ENCODE data around the gene L3MBTL4. TPM values are rescaled to one million over a fixed set of nuclear protein-coding genes. Genes with fewer than 3 reads are reported as not detected.
A peak's percentile ranks its signal among the peaks of the same experiment; 100 is the strongest.

L3MBTL4 gene
- total and polyA plus RNA-seq, 8 donors = 5.7 to 13.9 (median 6.9) TPM

DNA sequence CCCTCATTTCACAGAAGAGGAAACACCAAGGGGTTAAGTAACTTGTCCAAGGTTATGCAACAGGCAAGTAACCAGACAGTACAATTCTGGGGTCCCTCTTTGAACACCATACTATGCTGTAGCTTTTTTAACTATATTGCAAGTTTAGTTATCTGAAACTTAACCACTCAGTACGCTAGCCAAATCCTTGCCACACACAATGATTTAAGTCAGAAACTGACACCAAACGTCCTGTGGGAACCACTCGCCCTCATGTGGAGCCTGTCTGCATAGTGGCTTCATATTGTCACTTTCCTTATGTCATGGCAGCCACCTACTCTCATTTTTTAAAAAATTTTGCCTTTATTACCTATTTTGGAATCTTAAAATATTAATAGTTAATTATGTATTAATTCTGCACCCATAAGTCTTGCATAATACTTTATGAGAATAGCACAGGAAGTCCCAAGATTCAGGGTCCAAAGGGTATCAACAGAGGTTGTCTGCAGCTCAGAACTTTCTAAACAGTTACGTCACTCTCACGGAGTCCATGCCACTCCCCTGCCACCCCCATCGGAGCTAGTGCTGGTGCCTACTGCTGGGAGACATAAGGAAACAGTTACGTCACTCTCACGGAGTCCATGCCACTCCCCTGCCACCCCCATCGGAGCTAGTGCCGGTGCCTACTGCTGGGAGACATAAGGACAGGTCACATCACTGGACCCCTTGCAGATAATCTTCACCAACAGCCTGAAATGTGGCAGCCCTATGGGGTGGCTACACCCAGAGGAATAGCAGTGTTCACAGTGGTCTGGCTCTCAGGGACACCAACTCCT lies 99.0 kb downstream of the L3MBTL4 start:
- TF ChIP-seq, protein P1, sequence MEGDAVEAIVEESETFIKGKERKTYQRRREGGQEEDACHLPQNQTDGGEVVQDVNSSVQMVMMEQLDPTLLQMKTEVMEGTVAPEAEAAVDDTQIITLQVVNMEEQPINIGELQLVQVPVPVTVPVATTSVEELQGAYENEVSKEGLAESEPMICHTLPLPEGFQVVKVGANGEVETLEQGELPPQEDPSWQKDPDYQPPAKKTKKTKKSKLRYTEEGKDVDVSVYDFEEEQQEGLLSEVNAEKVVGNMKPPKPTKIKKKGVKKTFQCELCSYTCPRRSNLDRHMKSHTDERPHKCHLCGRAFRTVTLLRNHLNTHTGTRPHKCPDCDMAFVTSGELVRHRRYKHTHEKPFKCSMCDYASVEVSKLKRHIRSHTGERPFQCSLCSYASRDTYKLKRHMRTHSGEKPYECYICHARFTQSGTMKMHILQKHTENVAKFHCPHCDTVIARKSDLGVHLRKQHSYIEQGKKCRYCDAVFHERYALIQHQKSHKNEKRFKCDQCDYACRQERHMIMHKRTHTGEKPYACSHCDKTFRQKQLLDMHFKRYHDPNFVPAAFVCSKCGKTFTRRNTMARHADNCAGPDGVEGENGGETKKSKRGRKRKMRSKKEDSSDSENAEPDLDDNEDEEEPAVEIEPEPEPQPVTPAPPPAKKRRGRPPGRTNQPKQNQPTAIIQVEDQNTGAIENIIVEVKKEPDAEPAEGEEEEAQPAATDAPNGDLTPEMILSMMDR (IDR thresholded peaks at IDR 0.05) = no peak
- H3K27ac ChIP-seq = no peak overlapping the region
- peaks cover 0 to 17% of the 10 kb centered on the region in 2 donors for H3K9me3 ChIP-seq
- peaks cover 0 to 12% of the 10 kb centered on the region in 2 donors for H3K4me1 ChIP-seq
- intact Hi-C loops (cut with DNase I) = no loop called here
- ATAC-seq = no peak
- no peak for DNase-seq
- no peaks in the 10 kb centered on the region for H3K27me3 ChIP-seq
- H3K4me3 ChIP-seq = no peak overlapping the region
- H3K36me3 ChIP-seq = no peaks in the 10 kb centered on the region

DNA sequence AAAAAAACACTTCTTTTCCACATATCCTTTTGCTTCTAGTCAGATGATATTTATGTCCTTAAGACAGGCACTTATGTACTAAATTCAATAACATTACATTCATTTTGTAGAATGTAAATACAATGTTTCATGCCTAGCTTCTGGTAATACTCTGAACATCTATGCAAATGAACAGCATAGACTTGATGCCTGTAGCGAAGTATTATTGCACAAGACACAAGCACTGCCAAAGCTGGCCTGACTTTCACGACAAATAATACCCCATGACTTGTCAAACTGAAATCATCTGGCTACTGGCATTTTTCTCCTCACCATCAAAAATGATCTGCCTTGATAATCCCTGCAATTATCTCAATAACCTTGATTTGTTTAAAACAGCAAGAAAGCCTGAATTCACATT lies 101.3 kb downstream of the L3MBTL4 start:
- intact Hi-C loops (cut with DNase I) = no loop called here
- H3K4me3 ChIP-seq = no peak overlapping the region
- H3K27me3 ChIP-seq = no peaks in the 10 kb centered on the region
- peaks cover 0 to 12% of the 10 kb centered on the region in 2 donors for H3K4me1 ChIP-seq
- no peak overlapping the region for H3K27ac ChIP-seq
- peaks cover 0 to 5% of the 10 kb centered on the region in 2 donors for H3K36me3 ChIP-seq
- peaks cover 0 to 8% of the 10 kb centered on the region in 2 donors for H3K9me3 ChIP-seq
- peak; percentile 55 for ATAC-seq
- TF ChIP-seq, protein P1 (IDR thresholded peaks at IDR 0.05) = no peak
- DNase-seq = peak in 2 of 4 donors; percentile 42 to 61

DNA sequence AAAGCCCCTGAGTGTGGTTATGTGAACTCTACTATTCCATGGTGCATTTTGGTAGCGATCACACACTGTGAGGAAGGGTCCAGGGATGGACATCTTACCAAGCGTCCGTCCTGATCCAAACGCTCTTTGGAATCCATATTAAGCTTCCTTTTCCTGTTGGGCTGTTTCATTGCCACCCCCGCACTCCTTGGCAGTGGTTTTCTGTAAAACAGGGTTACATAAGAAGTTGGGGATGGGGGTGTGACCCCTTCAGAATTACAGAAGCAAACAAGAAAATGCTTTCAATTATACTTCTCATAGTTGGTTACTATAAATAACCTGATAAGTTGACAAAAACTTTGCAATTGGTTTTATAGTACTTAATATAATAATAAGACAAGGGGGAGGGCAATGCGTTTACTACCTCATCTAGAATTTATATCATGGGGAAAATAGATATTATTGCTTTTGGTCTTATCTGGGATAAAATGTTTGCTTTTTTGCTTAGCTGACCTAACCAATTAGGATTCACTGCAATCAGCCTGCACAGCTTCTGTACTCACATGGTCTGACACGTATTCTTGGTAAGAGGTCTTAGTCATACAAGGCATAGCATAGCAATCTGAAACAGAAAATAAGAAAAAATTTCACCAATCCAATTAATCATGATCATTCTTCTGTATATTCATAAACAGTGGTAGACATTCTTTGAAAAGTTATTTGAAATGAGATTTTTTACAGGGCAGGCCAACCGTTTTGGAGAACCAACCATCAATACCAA lies 103.1 kb downstream of the L3MBTL4 start:
- Histone ChIP-seq H3K27me3 (no peaks in the 10 kb centered on the region), H3K36me3 (peaks cover 0 to 5% of the 10 kb centered on the region in 2 donors), H3K4me3 (no peak overlapping the region), H3K9me3 (no peaks in the 10 kb centered on the region), H3K27ac (no peak overlapping the region), H3K4me1 (peaks cover 0 to 12% of the 10 kb centered on the region in 2 donors)
- TF ChIP-seq, protein P1 (IDR thresholded peaks at IDR 0.05) = no peak
- ATAC-seq = no peak
- intact Hi-C loops (cut with DNase I) = no loop called here
- DNase-seq = no peak

DNA sequence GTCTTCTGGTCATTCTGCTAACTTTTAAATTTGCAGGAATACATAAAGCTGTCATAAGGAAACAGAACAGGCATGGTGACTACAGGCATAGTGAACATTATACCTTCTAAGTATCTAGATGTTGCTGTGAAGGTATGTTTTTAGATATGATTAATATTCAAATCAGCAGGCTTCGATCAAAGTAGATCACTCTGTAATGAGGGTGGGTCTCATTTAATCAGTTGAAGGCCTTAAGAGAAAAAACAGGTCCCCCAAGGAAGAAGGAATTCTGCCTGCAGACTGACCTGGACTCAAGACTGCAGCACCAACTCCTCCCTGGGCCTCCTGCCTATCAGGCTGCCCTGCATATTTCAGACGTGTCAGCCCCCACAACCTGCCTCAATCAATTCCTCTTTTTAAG lies 104.0 kb downstream of the L3MBTL4 start:
- TF ChIP-seq, protein P1 (IDR thresholded peaks at IDR 0.05) = no peak
- intact Hi-C loops (cut with DNase I) = no loop called here
- Histone ChIP-seq H3K9me3 (no peaks in the 10 kb centered on the region), H3K27ac (no peak overlapping the region), H3K4me1 (peaks cover 0 to 11% of the 10 kb centered on the region in 2 donors), H3K27me3 (no peaks in the 10 kb centered on the region), H3K36me3 (peaks cover 0 to 5% of the 10 kb centered on the region in 2 donors), H3K4me3 (no peak overlapping the region)
- ATAC-seq = no peak
- DNase-seq = no peak

DNA sequence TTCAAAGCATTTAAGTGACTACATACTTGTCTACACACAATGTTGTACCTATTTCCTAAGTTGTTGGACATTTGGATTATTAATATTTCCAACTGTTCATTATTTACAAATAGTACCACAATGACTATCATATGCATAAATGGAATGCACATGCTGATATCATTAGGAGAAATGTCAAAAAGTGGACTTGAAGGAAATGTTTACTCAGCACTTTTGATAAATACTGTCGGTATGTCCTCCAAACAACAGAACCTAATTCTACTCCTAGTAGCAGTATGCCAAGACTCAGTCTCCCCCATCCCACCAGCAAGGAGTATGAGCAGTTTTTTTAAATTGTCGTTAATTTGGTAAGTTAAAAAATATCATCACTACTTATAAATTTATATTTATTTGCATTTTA lies 116.8 kb downstream of the L3MBTL4 start:
- no peaks in the 10 kb centered on the region for H3K27me3 ChIP-seq
- no peaks in the 10 kb centered on the region for H3K9me3 ChIP-seq
- no peaks in the 10 kb centered on the region for H3K4me1 ChIP-seq
- ATAC-seq (no peak), DNase-seq (no peak)
- intact Hi-C loops (cut with DNase I) = no loop called here
- H3K27ac ChIP-seq = no peak overlapping the region
- no peaks in the 10 kb centered on the region for H3K36me3 ChIP-seq
- TF ChIP-seq, protein P1 (IDR thresholded peaks at IDR 0.05) = no peak
- no peak overlapping the region for H3K4me3 ChIP-seq

Measured in left lung (tissue), 10 donors.